CD4-positive, alpha-beta T cell treated with Interleukin-2 at 100 ng/mL for 4 hours (primary cell): ENCODE measurements around the gene USP40.

ENCODE experiments used
- DNase-seq: peaks from one replicate; pipeline ENCODE4 v3.0.0-alpha.2; 2020; ENCODE audit warnings: low spot score

The USP40 gene

GRCh38 chr2:233458826-233459225, 107.8 kb downstream of the USP40 start:
- no peak for DNase-seq

GRCh38 chr2:233458031-233458610, 108.5 kb downstream of the USP40 start:
- no peak for DNase-seq

- no peak for DNase-seq
These were observed 109.2 kb downstream of the USP40 start for GRCh38 chr2:233457356-233457755.

GRCh38 chr2:233456934-233457333, 109.6 kb downstream of the USP40 start:
- no peak for DNase-seq

- DNase-seq, result no peak
These were observed 110.5 kb downstream of the USP40 start for GRCh38 chr2:233456111-233456510.

- DNase-seq, result no peak
These were observed 111.1 kb downstream of the USP40 start for GRCh38 chr2:233455491-233455890.

- DNase-seq, result no peak
These were observed 111.6 kb downstream of the USP40 start for GRCh38 chr2:233455006-233455405.

- DNase-seq, result no peak
These were observed 112.7 kb downstream of the USP40 start for GRCh38 chr2:233453916-233454315.

GRCh38 chr2:233453111-233453915, 113.3 kb downstream of the USP40 start:
- DNase-seq, result no peak

- DNase-seq, result no peak
These were observed 114.6 kb downstream of the USP40 start for GRCh38 chr2:233451950-233452349.

- DNase-seq, result no peak
These were observed 115.6 kb downstream of the USP40 start for GRCh38 chr2:233450864-233451575.

GRCh38 chr2:233449921-233450863, 116.4 kb downstream of the USP40 start:
- DNase-seq, result no peak

GRCh38 chr2:233449081-233449901, 117.3 kb downstream of the USP40 start:
- no peak for DNase-seq

- no peak for DNase-seq
These were observed 118.0 kb downstream of the USP40 start for GRCh38 chr2:233448575-233448974.

GRCh38 chr2:233448220-233448559, 118.4 kb downstream of the USP40 start:
- no peak for DNase-seq

GRCh38 chr2:233447506-233448219, 118.9 kb downstream of the USP40 start:
- DNase-seq, result no peak

GRCh38 chr2:233446606-233447305, 119.8 kb downstream of the USP40 start:
- DNase-seq, result no peak

GRCh38 chr2:233446121-233446520, 120.5 kb downstream of the USP40 start:
- DNase-seq, result no peak

- DNase-seq, result no peak
These were observed 121.3 kb downstream of the USP40 start for GRCh38 chr2:233445152-233445830.
